Activated CD4-positive, alpha-beta memory T cell treated with anti-CD3 and anti-CD28 coated beads for 36 hours (primary cell): ENCODE data around the gene WBP1L. TPM values are rescaled to one million over a fixed set of nuclear protein-coding genes. Genes with fewer than 3 reads are reported as not detected.
"Not testable (repeated sequence)": the region's sequence is repeated elsewhere in the genome, so short reads cannot be mapped to it uniquely, and the experiment has no call there.

Source experiments
- CTCF ChIA-PET: fragments of 350-600 bp; sonication (Branson Sonifier 250); formaldehyde crosslinking; loops from one replicate; lab custom pipeline; 2021; ENCODE audit warnings: antibody characterized with exemption, inconsistent platforms; lab: Charles Lee
- POLR2A ChIA-PET: fragments of 350-600 bp; sonication (Branson Sonifier 250); formaldehyde crosslinking; loops from one replicate; lab custom pipeline; 2021; ENCODE audit warnings: antibody characterized with exemption; lab: Charles Lee
- DNase-seq: peaks from one replicate; pipeline ENCODE4 v3.0.0-alpha.2; 2020
- H3K27ac Mint-ChIP-seq: one replicate; pipeline ENCODE4 v1.8.0; 2021; ENCODE audit warnings: mixed read lengths
- H3K27me3 Mint-ChIP-seq: one replicate; pipeline ENCODE4 v1.8.0; 2021; ENCODE audit warnings: mixed read lengths
- H3K36me3 Mint-ChIP-seq: one replicate; pipeline ENCODE4 v1.8.0; 2021; ENCODE audit warnings: mixed read lengths
- H3K4me1 Mint-ChIP-seq: one replicate; pipeline ENCODE4 v1.8.0; 2021; ENCODE audit warnings: low read depth, mixed read lengths
- H3K4me3 Mint-ChIP-seq: one replicate; pipeline ENCODE4 v1.8.0; 2021; ENCODE audit warnings: mild to moderate bottlenecking, mixed read lengths
- H3K9me3 Mint-ChIP-seq: one replicate; pipeline ENCODE4 v1.8.0; 2021; ENCODE audit warnings: mixed read lengths
- intact Hi-C: fragments of 100-400 bp; cut with micrococcal nuclease; formaldehyde crosslinking; loops from one replicate; pipeline ENCODE4 v1.15.1; 2023
- total RNA-seq, 2 experiments: library from RNA; stranded (reverse); gene quantifications; one replicate each; pipeline ENCODE4 v1.2.3, GENCODE V29; 2021

Gene WBP1L
- total RNA-seq, result 10 to 100 TPM; 14.6 to 15.9 TPM

DNA sequence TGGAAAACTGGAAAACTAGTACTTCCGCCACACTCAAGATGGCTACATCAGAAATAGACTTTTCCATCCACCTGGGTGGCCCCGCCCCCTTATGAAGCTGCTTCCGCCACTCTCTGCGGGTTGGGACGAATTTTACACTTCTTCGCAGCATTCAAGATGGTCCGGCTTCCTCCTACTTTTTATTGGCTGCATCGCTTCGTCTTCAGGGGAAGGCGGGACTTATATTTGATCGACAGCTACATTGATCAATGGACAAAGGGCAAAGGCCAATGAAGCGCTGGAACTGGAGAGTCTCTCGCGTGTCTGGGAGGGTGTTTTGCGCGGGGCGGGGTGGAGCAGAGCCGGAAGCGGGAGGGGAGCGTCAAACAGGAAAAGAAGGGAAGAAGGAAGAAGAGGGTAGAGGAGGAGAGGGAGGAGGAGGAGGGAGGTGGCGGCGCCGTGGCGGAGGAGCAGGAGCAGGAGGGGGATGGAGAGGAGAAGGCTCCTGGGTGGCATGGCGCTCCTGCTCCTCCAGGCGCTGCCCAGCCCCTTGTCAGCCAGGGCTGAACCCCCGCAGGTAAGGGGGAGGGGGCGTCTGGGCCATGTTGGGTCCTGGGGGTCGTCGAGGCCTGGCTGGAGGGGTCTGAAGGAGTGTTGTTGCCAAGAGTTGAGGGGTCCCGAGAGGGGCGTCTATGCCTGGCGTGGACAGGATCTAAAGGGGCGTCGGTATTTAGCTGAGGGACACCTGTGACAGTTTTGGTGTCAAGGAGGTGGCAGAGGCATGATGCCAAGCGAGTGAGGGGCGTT is at the start of gene WBP1L:
Gene WBP1L, plus strand, starts transcription at position 361 of the 786 bp plus-strand sequence. Its CDS starts 106 bp downstream, at position 467.
- POLR2A ChIA-PET, result interaction anchor here (0.7 to 3.1 kb wide), 4 partner anchors 12 to 174 kb away, joined by 3 to 19 read pairs (median 6); partner anchors contain the start of genes ARL3, CNNM2 and SFXN2
- no peaks in the 10 kb centered on the region for H3K9me3 Mint-ChIP-seq

GRCh38 chr10:102695401-102695800 is 48.3 kb upstream of the WBP1L start:
- DNase-seq, H3K27ac Mint-ChIP-seq, POLR2A ChIA-PET, H3K4me3 Mint-ChIP-seq, CTCF ChIA-PET, H3K4me1 Mint-ChIP-seq, intact Hi-C loops, H3K27me3 Mint-ChIP-seq, H3K9me3 Mint-ChIP-seq: not testable (repeated sequence)
- H3K36me3 Mint-ChIP-seq, result peaks cover 17% of the 10 kb centered on the region

More for the DNA sequence above, at the start of gene WBP1L:
- Mint-ChIP-seq H3K27ac (peak within 1 kb of the TSS; percentile 67), H3K4me1 (peaks cover 41% of the 10 kb centered on the region), H3K36me3 (no peaks in the 10 kb centered on the region), H3K27me3 (no peaks in the 10 kb centered on the region), H3K4me3 (peak within 1 kb of the TSS; percentile 98)
- peak; percentile 97 for DNase-seq
- intact Hi-C loops, result loop anchor here (1.0 to 10.0 kb wide), 6 partner anchors 29 to 621 kb away; partner anchors contain the start of genes ARL3, BORCS7, CNNM2 and SFXN2
- CTCF ChIA-PET, result interaction anchor here (0.6 to 2.7 kb wide), 8 partner anchors 9 to 241 kb away, joined by 3 to 13 read pairs (median 4); partner anchors contain the start of genes ACTR1A, ARL3 and SFXN2

DNA sequence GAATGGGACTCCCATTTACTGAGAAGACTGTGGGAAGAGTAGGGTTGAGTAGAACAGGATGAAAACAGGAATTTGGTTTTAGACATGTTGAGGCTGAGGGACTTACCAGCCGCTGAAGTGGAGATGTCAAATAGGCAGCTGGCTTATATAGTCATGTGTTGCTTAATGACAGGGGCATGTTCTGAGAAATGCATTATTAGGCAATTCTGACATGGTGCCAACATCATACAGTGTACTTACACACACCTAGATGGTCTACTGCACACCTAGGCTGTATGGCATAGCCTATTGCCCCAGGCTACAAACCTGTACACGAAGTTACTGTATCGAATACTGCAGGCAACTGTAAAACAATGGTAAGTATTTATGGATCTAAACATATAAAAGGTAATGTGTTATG is 47.0 kb upstream of the WBP1L start:
- Mint-ChIP-seq H3K27ac (no peak overlapping the region), H3K4me3 (no peak overlapping the region), H3K36me3 (peaks cover 17% of the 10 kb centered on the region), H3K4me1 (no peaks in the 10 kb centered on the region), H3K27me3 (no peaks in the 10 kb centered on the region), H3K9me3 (no peaks in the 10 kb centered on the region)
- ChIA-PET POLR2A (interaction anchor here (0.6 kb wide), 1 partner anchor 18 kb away, joined by 3 read pairs; no protein-coding TSS in a partner anchor), CTCF (interaction anchor here (0.7 kb wide), 1 partner anchor 922 kb away, joined by 4 read pairs; no protein-coding TSS in a partner anchor)
- intact Hi-C loops, result no loop called here
- no peak for DNase-seq

- H3K36me3 Mint-ChIP-seq, result peaks cover 17% of the 10 kb centered on the region
- intact Hi-C loops, result no loop called here
- CTCF ChIA-PET, result no interaction called here
- H3K4me1 Mint-ChIP-seq, result no peaks in the 10 kb centered on the region
- no peaks in the 10 kb centered on the region for H3K27me3 Mint-ChIP-seq
- H3K9me3 Mint-ChIP-seq, result no peaks in the 10 kb centered on the region
- POLR2A ChIA-PET, result no interaction called here
- no peak overlapping the region for H3K4me3 Mint-ChIP-seq
- H3K27ac Mint-ChIP-seq, result no peak overlapping the region
- DNase-seq, result no peak
Measured at GRCh38 chr10:102698894-102699293, 44.9 kb upstream of the WBP1L start.

GRCh38 chr10:102701272-102701671 is 42.5 kb upstream of the WBP1L start:
- H3K27ac Mint-ChIP-seq, result no peak overlapping the region
- intact Hi-C loops, result no loop called here
- H3K27me3 Mint-ChIP-seq, result no peaks in the 10 kb centered on the region
- CTCF ChIA-PET, result interaction anchor here (0.7 kb wide), 1 partner anchor 88 kb away, joined by 6 read pairs; no protein-coding TSS in a partner anchor
- POLR2A ChIA-PET, result no interaction called here
- no peak overlapping the region for H3K4me3 Mint-ChIP-seq
- no peaks in the 10 kb centered on the region for H3K9me3 Mint-ChIP-seq
- H3K4me1 Mint-ChIP-seq, result peaks cover 11% of the 10 kb centered on the region
- DNase-seq, result no peak
- H3K36me3 Mint-ChIP-seq, result peaks cover 20% of the 10 kb centered on the region

GRCh38 chr10:102701796-102702195 is 42.0 kb upstream of the WBP1L start:
- ChIA-PET POLR2A (no interaction called here), CTCF (no interaction called here)
- Mint-ChIP-seq H3K9me3 (no peaks in the 10 kb centered on the region), H3K27me3 (no peaks in the 10 kb centered on the region), H3K36me3 (peaks cover 17% of the 10 kb centered on the region), H3K27ac (no peak overlapping the region), H3K4me1 (peaks cover 11% of the 10 kb centered on the region), H3K4me3 (no peak overlapping the region)
- DNase-seq, result no peak
- intact Hi-C loops, result no loop called here

GRCh38 chr10:102702742-102703141 is 41.0 kb upstream of the WBP1L start:
- Mint-ChIP-seq H3K27me3 (no peaks in the 10 kb centered on the region), H3K27ac (no peak overlapping the region), H3K9me3 (no peaks in the 10 kb centered on the region), H3K36me3 (peaks cover 13% of the 10 kb centered on the region), H3K4me1 (peaks cover 15% of the 10 kb centered on the region), H3K4me3 (no peak overlapping the region)
- no peak for DNase-seq
- POLR2A ChIA-PET, result interaction anchor here (0.8 kb wide), 1 partner anchor 11 kb away, joined by 3 read pairs; no protein-coding TSS in a partner anchor
- intact Hi-C loops, result no loop called here
- CTCF ChIA-PET, result no interaction called here

DNA sequence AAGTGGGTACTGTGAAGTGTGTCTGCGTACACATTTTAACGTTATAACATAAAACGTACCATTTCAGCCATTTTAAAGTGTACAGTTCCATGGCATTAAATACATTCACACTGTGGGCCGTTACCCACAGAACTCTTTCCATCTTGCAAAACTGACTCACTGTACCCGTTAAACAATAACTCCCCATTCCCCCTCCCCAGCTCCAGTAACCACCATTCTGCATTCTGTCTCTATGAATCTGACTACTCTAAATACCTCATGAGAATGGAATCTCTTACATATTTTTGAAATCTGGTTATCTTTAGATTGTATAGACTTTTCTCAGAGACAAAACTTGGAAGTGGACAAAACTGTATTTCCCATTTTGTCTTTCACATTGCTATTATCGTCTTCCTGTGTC is 38.8 kb upstream of the WBP1L start:
- DNase-seq, result no peak
- ChIA-PET POLR2A (no interaction called here), CTCF (interaction anchor here (1.1 kb wide), 1 partner anchor 8 kb away, joined by 4 read pairs; no protein-coding TSS in a partner anchor)
- intact Hi-C loops, result no loop called here
- no peak overlapping the region for H3K4me3 Mint-ChIP-seq
- H3K36me3 Mint-ChIP-seq, result peaks cover 5% of the 10 kb centered on the region
- H3K27me3 Mint-ChIP-seq, result no peaks in the 10 kb centered on the region
- H3K4me1 Mint-ChIP-seq, result peaks cover 15% of the 10 kb centered on the region
- H3K9me3 Mint-ChIP-seq, result no peaks in the 10 kb centered on the region
- no peak overlapping the region for H3K27ac Mint-ChIP-seq

DNA sequence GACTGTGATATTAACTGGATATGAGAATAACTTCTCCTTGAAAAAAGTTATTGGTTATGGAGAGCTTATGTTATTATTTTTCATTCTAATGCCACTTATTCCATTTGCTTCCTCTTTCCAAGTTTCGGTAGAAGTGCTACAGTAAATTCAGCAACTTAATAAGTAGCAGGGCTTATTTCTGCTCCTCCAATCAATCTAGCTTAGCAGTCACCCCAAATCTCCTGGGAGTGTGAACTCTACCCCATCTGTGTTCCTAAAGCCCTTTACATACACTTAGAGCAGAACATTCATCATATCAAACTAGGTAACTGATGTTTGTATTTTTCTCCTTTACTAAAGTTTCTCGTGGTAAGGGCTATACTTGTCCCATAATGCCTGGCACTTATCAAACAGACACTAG is 38.2 kb upstream of the WBP1L start:
- no peak overlapping the region for H3K27ac Mint-ChIP-seq

DNA sequence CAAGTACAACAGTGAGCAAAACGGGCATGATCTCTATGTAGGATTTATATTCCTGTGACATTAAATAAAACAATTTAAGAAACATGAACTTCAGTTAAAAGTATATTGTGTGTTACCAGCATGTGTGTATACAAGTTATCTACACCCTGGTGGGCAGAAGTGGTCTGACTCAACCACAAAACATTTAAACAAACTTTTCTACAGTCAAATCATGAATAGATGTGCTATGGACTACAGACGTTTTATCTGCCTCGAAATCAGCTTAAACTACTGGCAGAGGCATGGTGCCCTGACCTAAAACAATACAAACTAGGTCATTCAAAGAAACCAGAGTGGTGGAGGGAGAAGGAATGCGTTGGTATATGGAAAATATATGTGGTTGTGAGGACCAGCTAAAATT is 33.1 kb upstream of the WBP1L start:
- Mint-ChIP-seq H3K9me3 (no peaks in the 10 kb centered on the region), H3K4me1 (peaks cover 44% of the 10 kb centered on the region), H3K36me3 (no peaks in the 10 kb centered on the region), H3K27ac (peak overlapping the region; percentile 84), H3K4me3 (no peak overlapping the region), H3K27me3 (no peaks in the 10 kb centered on the region)
- DNase-seq, result peak; percentile 34
- ChIA-PET CTCF (interaction anchor here (1.4 to 2.1 kb wide), 4 partner anchors 32 to 65 kb away, joined by 3 to 5 read pairs (median 4); no protein-coding TSS in a partner anchor), POLR2A (interaction anchor here (0.5 to 6.4 kb wide), 5 partner anchors 35 to 65 kb away, joined by 3 to 53 read pairs (median 4); partner anchors contain the start of gene TRIM8)
- intact Hi-C loops, result loop anchor here (5.0 kb wide), 2 partner anchors 48 to 278 kb away; partner anchors contain the start of gene CUEDC2

More for the DNA sequence above, 38.2 kb upstream of the WBP1L start:
- POLR2A ChIA-PET, result no interaction called here
- no peak for DNase-seq
- CTCF ChIA-PET, result interaction anchor here (1.1 kb wide), 1 partner anchor 8 kb away, joined by 4 read pairs; no protein-coding TSS in a partner anchor
- Mint-ChIP-seq H3K27me3 (no peaks in the 10 kb centered on the region), H3K36me3 (peaks cover 5% of the 10 kb centered on the region), H3K9me3 (no peaks in the 10 kb centered on the region), H3K4me1 (peaks cover 21% of the 10 kb centered on the region), H3K4me3 (no peak overlapping the region)
- intact Hi-C loops, result no loop called here

- Mint-ChIP-seq H3K4me1 (peaks cover 55% of the 10 kb centered on the region), H3K9me3 (no peaks in the 10 kb centered on the region), H3K36me3 (peaks cover 8% of the 10 kb centered on the region), H3K27me3 (no peaks in the 10 kb centered on the region), H3K4me3 (peak overlapping the region; percentile 84), H3K27ac (peak overlapping the region; percentile 75)
- intact Hi-C loops, result loop anchor here (5.0 kb wide), 2 partner anchors 50 to 280 kb away; partner anchors contain the start of gene CUEDC2
- ChIA-PET CTCF (interaction anchor here (1.6 to 2.1 kb wide), 2 partner anchors 37 to 66 kb away, joined by 3 to 5 read pairs; no protein-coding TSS in a partner anchor), POLR2A (interaction anchor here (0.7 to 6.4 kb wide), 4 partner anchors 51 to 70 kb away, joined by 3 to 53 read pairs (median 4); partner anchors contain the start of gene TRIM8)
- no peak for DNase-seq
Measured at GRCh38 chr10:102712089-102712488, 31.7 kb upstream of the WBP1L start.
